Measurements from ENCODE around the gene RGS8.

Gene RGS8

GRCh38 chr1:182672487-182672836, 11.9 kb downstream of the RGS8 start:
- DNase-seq (ENCODE audit: low spot score) (no peak), FAIRE-seq (no peak)

DNA sequence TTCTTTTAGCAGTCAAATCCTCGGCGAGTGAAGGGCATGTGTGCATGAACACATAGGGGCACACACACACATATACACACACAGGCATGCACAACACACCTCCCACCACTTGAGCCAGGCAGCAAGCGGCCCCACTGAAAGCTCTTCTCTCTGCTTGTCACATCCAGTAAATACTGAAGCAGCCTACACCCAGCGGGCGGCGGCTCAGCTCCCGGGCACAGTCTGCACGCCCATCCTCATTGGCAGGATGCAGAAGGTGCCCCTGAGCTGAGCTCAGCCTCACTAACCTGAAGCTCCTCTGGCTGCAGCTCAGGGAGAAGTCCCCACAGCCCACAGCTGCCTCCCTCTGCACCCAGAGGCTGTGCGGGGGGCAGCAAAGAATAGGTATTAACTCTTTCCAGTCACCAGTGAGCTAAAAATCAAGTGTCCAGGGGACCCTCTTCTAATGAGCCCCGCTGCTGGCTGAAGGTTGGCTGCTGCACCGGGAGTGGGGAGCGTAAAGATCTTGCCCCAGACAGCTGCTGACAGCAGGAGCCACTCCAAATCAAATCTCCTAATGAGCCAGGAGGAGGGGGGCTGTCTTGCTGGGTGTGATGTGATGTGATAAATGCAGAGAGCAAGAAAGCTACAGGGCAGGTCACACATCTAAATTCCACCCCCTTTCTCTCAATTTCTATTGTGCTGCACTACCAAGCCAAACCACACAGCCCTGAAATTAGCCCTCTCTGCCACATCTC, 12.5 kb downstream of the RGS8 start:
- FAIRE-seq (no peak), DNase-seq (ENCODE audit: low spot score) (no peak)

- DNase-seq (ENCODE audit: low spot score): no peak
- FAIRE-seq: no peak
Observed at GRCh38 chr1:182670032-182670749, 14.2 kb downstream of the RGS8 start.

DNA sequence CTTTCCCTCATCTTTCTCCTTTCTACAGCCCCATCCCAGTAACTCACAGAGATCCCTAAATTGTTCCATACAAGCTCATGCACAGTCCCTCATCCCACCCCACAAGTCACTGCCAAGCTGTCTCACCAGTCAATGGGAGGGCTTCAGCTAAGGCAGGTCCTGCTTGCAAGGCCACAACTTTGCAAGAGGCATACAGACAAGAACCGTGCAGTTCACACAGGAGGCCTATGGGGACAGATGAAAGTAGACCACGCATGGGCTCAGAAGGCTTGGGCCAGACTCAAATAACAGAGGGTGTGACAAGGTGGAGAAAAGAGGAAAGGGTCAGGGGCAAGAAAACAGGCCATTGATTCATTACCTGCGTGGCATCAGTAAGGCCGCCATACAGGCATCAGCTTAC, 15.1 kb downstream of the RGS8 start:
- FAIRE-seq (no peak), DNase-seq (ENCODE audit: low spot score) (no peak)

DNA sequence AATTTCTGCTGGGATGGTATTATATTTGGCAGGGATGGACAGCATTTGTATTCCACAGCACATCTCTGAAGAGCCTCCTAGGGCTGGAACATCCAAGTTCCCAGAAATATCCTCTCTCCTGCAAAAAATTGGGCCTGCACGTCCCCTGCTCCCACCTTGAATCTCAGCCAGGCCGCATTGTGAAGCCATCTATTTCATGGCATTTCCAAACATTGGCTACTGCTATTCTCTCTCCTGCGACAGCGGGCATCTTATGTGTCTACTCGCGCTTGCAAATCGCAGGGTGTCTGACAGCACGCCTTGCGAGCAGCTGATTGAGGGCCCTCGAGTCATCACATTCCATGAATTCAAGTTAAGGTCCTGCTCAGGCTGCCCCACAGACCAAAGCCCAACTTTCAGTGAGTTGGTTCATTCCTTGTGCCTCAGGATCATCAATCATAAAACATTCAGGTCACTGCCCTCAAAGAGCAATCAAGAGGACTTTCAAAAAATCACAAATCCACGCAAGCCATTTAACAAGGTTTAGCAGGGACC, 15.8 kb downstream of the RGS8 start:
- FAIRE-seq (no peak), DNase-seq (ENCODE audit: low spot score) (no peak)

- DNase-seq (ENCODE audit: low spot score) (no peak), FAIRE-seq (no peak)
Observed at GRCh38 chr1:182667848-182668505, 16.4 kb downstream of the RGS8 start.

DNA sequence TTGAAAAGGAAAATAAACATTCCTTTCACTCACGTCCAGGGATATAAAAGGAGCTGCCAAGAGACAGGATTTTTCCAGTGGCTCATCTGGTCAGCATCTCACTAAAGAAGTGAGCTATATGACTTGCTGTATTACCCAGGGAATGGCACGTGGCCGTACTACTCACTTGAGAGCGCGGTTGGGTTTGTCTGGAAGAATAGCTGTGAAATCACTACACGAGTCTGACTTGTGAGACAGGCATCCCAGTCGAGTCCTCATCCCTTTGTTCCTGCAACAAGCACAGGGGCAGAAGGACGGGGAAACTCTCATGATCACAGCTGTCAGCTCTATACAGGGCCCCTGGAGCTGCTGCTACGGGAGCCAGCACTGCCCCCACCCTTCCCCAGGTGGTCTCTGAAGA, 17.7 kb downstream of the RGS8 start:
- DNase-seq (ENCODE audit: low spot score): no peak
- no peak for FAIRE-seq

DNA sequence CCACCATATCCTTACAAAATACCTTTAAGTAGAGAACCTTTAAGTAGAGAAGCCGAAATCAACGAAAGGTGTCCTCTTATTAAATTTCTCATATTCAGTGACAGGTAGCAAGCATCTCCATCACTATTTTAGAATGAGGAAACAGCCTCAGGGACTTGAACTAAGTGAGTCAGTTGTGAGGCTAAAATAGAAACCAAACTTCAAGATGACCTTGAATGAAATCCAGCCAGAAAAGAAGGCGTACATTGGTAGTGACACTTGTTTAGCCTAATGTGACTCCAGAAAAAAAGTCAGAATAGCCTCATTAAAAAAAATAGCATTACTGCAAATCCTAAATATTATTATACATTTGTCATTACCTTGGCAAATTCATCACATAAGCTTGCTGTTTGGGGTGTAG, 20.1 kb downstream of the RGS8 start:
- no peak for DNase-seq (ENCODE audit: low spot score)
- FAIRE-seq: no peak

GRCh38 chr1:182662956-182663355, 21.4 kb downstream of the RGS8 start:
- no peak for FAIRE-seq
- DNase-seq (ENCODE audit: low spot score): no peak

DNA sequence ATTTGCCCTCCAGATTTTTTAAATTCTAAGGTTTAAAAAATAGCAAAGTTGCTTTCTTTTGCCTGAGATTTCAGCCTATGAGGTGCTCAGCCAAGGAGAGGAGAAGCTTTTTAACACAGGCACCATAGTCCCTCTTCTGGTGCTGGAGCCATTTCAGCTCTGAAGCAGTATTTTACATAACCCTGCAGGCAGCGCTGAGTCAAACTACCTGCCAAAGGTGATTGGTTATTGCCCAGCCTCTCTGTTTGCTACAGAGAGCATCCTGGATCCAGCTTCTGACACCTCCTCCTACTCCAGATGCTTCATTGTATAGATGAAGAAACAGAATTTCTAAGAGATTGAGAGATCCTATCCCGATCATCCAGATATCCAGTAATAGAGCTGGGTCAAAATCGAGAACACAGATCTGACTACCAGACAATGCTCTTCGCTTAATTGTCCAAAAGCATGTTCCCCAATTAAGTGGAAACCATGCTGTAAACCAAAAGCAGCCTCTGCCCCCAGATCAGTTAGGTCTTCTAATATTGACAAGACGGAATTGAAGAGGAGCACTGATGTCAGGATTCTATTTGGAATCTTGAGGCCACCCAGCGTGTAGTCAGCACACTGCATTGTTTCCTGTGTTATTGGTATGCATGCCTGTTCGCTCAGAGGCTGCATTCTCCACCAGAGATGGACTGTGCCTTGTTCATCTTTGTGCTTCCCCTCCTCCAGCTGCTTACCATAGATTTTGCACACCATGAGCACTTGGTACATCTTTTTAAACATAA, 22.1 kb downstream of the RGS8 start:
- DNase-seq (ENCODE audit: low spot score) (no peak), FAIRE-seq (no peak)

DNA sequence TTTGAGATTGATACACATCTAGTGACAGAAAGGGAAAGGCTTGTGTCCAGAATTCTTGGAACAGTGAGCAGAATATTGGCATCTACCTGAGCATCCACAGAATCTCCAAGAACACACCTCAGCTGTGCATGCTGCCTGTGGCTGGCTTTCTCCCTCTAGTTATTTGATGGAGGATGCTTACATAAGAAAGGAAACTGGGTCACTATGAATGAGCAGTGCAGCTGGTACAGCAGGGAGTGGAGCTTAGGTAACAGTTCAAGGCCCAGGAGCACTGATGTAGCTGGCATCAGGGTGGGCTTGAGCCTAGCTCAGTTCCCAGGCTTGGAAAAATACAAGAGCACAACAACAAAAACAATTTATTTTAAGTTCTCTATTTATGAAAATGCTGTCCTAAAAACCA, 26.3 kb downstream of the RGS8 start:
- no peak for FAIRE-seq
- no peak for DNase-seq (ENCODE audit: low spot score)

DNA sequence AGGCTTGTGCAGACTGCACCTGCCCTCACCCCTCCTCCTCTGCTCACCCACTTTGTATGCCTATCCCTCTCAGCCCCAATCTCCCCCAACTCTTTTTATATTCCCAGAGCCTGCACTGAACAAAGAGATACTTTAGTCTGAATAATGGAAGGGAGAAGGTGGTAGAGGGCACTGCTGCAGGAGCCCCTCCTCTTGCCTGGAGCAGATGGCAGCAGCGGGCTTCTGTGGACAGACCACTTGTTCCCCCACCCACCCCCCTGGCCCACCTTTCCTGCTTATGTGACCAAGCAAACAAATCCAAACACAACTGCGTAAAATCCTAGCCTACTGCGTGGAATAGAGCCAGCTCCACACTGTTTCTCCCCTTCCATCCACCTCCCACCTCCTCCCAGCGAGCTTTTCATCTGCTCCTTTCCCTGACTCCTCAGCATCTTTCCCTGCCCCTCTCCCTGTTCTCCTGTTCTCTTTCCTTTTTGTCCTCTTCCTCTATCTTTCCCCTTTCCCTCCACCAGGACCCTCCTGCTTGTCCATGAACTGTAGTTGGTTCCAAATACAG, 27.5 kb downstream of the RGS8 start:
- no peak for FAIRE-seq
- no peak for DNase-seq (ENCODE audit: low spot score)

DNA sequence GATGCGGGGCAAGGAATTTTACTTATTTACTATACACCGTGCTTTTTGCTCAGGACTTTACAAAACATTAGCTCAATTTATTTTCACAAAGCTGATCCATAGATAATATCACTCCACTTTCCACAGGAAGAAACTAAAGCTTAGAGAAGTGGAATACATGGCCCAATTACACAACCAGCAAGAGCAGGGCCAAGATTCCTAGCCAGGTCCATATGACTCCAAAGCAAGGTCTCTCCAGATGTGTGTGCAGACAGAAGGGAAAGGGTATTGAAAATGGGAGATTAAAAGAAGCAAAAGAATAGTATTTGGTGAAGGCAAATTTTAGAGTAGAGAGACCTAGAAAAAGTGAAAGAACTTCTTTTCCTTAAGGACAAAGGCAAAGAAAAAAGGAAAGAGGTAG, 30.4 kb downstream of the RGS8 start:
- FAIRE-seq: no peak
- DNase-seq (ENCODE audit: low spot score): no peak

- no peak for FAIRE-seq
Observed at GRCh38 chr1:182652933-182653332, 31.5 kb downstream of the RGS8 start.

GRCh38 chr1:182651339-182651724, 33.1 kb downstream of the RGS8 start:
- FAIRE-seq: no peak
- DNase-seq (ENCODE audit: low spot score): no peak

More at GRCh38 chr1:182652933-182653332, 31.5 kb downstream of the RGS8 start:
- DNase-seq (ENCODE audit: low spot score): no peak

DNA sequence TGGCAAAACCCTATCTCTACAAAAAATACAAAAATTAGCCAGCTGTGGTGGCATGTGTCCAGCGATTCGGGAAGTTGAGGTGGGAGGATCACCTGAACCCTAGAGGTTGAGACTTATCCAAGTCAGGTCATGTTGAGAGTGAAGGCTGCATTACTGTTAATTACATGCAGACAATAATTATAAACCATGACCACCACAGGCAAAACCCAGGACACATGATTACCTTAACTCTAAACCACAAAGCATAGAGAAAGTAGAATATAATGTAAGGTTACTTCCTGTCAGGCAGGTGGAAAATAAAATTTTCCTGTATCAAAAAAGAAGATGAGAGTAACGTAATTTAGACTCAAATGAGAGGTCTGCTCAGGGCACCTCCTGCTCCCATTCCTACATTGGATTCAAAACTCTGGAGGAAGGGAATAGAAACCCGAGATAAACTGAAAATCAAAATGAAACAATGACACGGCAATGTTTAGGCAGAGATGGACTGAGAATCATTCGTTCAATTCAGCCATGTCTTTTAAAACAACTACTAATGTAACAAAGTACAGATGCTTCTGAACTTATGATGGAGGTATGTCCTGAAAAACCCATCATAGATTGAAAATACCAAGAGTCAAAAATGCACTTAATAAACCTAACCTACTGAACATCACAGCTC, 33.6 kb downstream of the RGS8 start:
- DNase-seq (ENCODE audit: low spot score) (no peak), FAIRE-seq (no peak)

DNA sequence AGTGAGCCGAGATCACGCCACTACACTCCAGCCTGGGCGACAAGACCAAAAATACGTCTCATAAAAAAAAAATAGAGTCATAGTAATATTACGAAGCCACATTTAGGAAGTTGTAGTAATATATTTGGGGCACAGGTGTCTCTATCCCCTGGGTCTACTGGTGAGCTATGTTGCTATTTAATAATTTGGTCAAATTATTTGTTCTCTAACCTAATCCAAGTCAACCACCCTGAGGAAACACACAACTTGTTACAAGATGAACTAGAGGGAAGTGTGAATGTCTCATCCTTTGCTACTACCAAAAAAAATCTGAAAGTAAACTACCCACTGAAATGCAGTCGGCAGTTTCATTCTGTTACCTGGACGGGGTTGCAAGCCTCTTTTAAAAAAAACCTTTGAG, 35.3 kb downstream of the RGS8 start:
- no peak for DNase-seq (ENCODE audit: low spot score)
- FAIRE-seq: no peak

GRCh38 chr1:182646739-182647138, 37.6 kb downstream of the RGS8 start:
- FAIRE-seq: no peak

DNA sequence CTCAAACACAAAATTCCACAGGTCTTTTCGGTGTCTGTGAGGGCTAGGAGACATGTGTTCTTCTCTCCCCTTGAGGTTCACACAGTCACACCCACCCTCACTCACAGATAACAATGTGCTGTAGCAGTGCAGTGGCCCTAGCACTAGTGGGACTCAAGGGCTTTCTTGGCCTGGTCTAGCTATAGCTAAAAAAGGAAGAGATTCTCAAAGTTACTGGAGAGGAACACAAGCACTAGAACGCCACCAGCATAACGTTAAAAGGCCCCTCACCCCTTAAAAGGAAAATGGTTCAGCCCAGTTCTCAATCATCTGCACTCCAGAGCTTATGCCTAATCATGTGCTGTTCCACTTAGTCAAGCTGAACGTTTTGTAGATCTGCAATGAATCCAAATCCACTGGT, 39.5 kb downstream of the RGS8 start:
- FAIRE-seq (no peak), DNase-seq (ENCODE audit: low spot score) (no peak)

More at GRCh38 chr1:182646739-182647138, 37.6 kb downstream of the RGS8 start:
- no peak for DNase-seq (ENCODE audit: low spot score)

DNA sequence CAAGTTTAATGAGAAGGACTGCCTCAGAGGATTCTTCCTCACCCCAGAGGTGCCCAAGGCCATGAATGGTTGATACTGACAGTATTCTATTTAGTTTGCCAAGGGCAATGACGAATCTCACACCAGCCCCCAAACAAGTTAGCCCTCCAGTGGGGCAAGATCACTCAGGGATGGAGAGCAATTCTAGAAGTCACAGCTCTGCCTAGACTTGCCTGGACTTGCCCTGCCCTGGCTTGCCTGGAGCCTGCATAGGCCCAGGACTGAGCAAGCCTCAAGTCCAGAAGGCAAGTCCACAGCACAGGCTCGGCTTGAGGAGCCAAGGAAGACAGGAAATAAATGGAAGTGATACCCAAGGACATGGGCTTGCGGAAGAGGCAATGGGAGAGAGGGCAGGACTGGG, 40.7 kb downstream of the RGS8 start:
- DNase-seq (ENCODE audit: low spot score): no peak
- no peak for FAIRE-seq

DNA sequence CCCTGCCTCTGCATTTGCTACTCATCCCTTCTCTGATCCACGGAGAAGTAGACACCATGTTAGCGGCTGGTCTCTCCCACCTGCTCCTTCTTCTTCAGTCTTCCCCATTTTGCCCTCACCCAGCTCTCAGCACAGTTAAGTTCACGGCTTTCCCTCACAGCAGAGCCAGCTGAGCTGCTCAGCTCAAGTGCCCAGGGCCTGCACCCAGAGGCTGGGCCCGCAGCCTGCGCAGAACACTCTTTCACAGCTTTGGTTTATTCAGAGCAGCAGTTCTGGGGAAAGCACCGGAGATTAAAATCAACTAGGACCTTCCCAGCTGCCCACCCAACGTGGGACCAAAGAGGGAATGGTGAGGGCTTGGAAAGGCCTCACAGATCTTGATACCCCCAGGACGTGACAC, 41.9 kb downstream of the RGS8 start:
- no peak for FAIRE-seq

More for the DNA sequence above, 41.9 kb downstream of the RGS8 start:
- DNase-seq (ENCODE audit: low spot score): no peak
